Endodermal cell (in vitro differentiated cells): ENCODE data around the gene OR10D3. TPM values are rescaled to one million over a fixed set of nuclear protein-coding genes. Genes with fewer than 3 reads are reported as not detected.
"Not testable (repeated sequence)": the region's sequence is repeated elsewhere in the genome, so short reads cannot be mapped to it uniquely, and the experiment has no call there.

Experiments
- DNase-seq: peaks from one replicate; pipeline ENCODE4 v3.0.0-alpha.2; 2017
- H3K27ac ChIP-seq: 2 replicates; pipeline ENCODE4 v1.5.1; 2013; ENCODE audit warnings: mild to moderate bottlenecking, low read depth, low read length, moderate library complexity
- H3K27me3 ChIP-seq: 2 replicates; pipeline ENCODE4 v1.6.1; 2013; ENCODE audit warnings: mild to moderate bottlenecking, low read length, moderate library complexity; ENCODE audit not compliant: insufficient read depth, control insufficient read depth, poor library complexity, severe bottlenecking
- H3K36me3 ChIP-seq: 2 replicates; pipeline ENCODE4 v1.7.0; 2013; ENCODE audit warnings: mild to moderate bottlenecking, low read length, moderate library complexity; ENCODE audit not compliant: control insufficient read depth, insufficient read depth
- H3K4me1 ChIP-seq: one replicate; pipeline ENCODE4 v1.7.0; 2013; ENCODE audit warnings: low read length; ENCODE audit not compliant: control insufficient read depth, insufficient read depth
- H3K4me3 ChIP-seq: 2 replicates; pipeline ENCODE4 v1.5.1; 2013; ENCODE audit warnings: mild to moderate bottlenecking, low read length, moderate library complexity
- H3K9ac ChIP-seq: 2 replicates; pipeline ENCODE4 v1.6.1; 2013; ENCODE audit warnings: mild to moderate bottlenecking, low read length, moderate library complexity; ENCODE audit not compliant: poor library complexity, severe bottlenecking; ENCODE audit errors: extremely low read depth
- H3K9me3 ChIP-seq: 2 replicates; pipeline ENCODE4 v1.6.1; 2013; ENCODE audit warnings: mild to moderate bottlenecking, low read length, moderate library complexity; ENCODE audit not compliant: control insufficient read depth
- H3K27ac Mint-ChIP-seq: 2 replicates; pipeline ENCODE4 v1.8.0; 2020; ENCODE audit warnings: mixed read lengths
- H3K27me3 Mint-ChIP-seq: 2 replicates; pipeline ENCODE4 v1.8.0; 2021; ENCODE audit warnings: mild to moderate bottlenecking, mixed read lengths; ENCODE audit not compliant: insufficient read depth
- H3K36me3 Mint-ChIP-seq: 2 replicates; pipeline ENCODE4 v1.8.0; 2020; ENCODE audit warnings: low read depth, mixed read lengths
- H3K4me1 Mint-ChIP-seq: 2 replicates; pipeline ENCODE4 v1.8.0; 2020; ENCODE audit warnings: mixed read lengths
- H3K4me3 Mint-ChIP-seq: 2 replicates; pipeline ENCODE4 v1.8.0; 2020; ENCODE audit warnings: mild to moderate bottlenecking, moderate library complexity, mixed read lengths
- H3K9me3 Mint-ChIP-seq: 2 replicates; pipeline ENCODE4 v1.8.0; 2020; ENCODE audit warnings: mild to moderate bottlenecking, mixed read lengths
- WGBS, 2 experiments: methylation state at CpG; one replicate each; pipeline versions ENCODE4 v1.1.5 to v1.1.7; 2013; ENCODE audit warnings: missing lambda C conversion rate in 2 of 2, mixed read lengths in 1 of 2; ENCODE audit not compliant: insufficient coverage in 1 of 2, insufficient read length in 1 of 2; 5-methylcytosine and 5-hydroxymethylcytosine counted together
- total RNA-seq, 2 donors: library from RNA; stranded (reverse); fragmentation: NEBNext Ultra II Directional in 1 of 2; extraction: Animal tissue kit (Norgen Biotek cat#: 25700) in 1 of 2; gene quantifications; 2 replicates in 1 of 2; 3 replicates in 1 of 2; pipeline ENCODE4 v1.2.1, GENCODE V29; 2021
- TF ChIP-seq, protein P1 (sequence below): fragments of 200-600 bp; sonication (generic); conservative IDR thresholded peaks from 2 replicates; pipeline ENCODE4 v1.5.0; 2021; ENCODE audit warnings: antibody characterized with exemption, mild to moderate bottlenecking

OR10D3 gene
- total RNA-seq, 2 donors from 2014 or later, result 0.37 TPM; not detected in 1

DNA sequence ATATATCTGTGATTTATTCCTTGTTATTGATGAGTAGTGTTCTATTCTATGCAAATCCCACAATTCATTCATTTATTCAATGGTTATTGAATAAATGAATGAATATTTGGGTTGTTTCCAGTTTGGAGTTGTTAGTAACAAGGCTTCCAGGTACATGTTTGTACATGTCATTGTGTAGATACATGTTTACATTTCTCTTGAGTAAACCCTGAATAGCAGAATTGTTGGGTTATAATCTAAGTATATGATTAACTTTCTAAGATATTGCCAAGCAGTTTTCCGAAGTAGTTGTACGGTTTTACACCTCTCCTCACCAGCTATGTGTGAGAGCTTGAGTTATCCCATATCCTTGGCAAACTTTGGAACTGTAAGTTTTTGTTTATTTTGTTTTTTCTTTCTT, 39.3 kb downstream of the OR10D3 start:
- no peaks in the 10 kb centered on the region for H3K36me3 ChIP-seq
- H3K9me3 Mint-ChIP-seq, result no peaks in the 10 kb centered on the region
- TF ChIP-seq, protein P1, sequence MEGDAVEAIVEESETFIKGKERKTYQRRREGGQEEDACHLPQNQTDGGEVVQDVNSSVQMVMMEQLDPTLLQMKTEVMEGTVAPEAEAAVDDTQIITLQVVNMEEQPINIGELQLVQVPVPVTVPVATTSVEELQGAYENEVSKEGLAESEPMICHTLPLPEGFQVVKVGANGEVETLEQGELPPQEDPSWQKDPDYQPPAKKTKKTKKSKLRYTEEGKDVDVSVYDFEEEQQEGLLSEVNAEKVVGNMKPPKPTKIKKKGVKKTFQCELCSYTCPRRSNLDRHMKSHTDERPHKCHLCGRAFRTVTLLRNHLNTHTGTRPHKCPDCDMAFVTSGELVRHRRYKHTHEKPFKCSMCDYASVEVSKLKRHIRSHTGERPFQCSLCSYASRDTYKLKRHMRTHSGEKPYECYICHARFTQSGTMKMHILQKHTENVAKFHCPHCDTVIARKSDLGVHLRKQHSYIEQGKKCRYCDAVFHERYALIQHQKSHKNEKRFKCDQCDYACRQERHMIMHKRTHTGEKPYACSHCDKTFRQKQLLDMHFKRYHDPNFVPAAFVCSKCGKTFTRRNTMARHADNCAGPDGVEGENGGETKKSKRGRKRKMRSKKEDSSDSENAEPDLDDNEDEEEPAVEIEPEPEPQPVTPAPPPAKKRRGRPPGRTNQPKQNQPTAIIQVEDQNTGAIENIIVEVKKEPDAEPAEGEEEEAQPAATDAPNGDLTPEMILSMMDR, result no peak
- H3K27ac ChIP-seq, result no peak overlapping the region
- no peaks in the 10 kb centered on the region for H3K9me3 ChIP-seq
- H3K36me3 Mint-ChIP-seq, result no peaks in the 10 kb centered on the region
- no peak overlapping the region for H3K9ac ChIP-seq
- no peaks in the 10 kb centered on the region for H3K27me3 Mint-ChIP-seq
- DNase-seq, result no peak
- 100% methylated on average over 2 of the region's 2 CpGs; no CpG with 5 or more reads in 1 of the 2 experiments for WGBS, 2 experiments
- no peak overlapping the region for H3K4me3 Mint-ChIP-seq
- H3K27ac Mint-ChIP-seq, result no peak overlapping the region
- no peak overlapping the region for H3K4me3 ChIP-seq
- H3K4me1 ChIP-seq, result no peaks in the 10 kb centered on the region
- peaks cover 6% of the 10 kb centered on the region for H3K4me1 Mint-ChIP-seq
- H3K27me3 ChIP-seq, result no peaks in the 10 kb centered on the region

GRCh38 chr11:124224618-124225423, 41.7 kb downstream of the OR10D3 start:
- not testable (repeated sequence) for H3K4me1 ChIP-seq, H3K9me3 Mint-ChIP-seq, H3K36me3 ChIP-seq, H3K27ac Mint-ChIP-seq, H3K36me3 Mint-ChIP-seq, H3K27me3 Mint-ChIP-seq, H3K9ac ChIP-seq, H3K27ac ChIP-seq, H3K4me3 ChIP-seq, H3K4me3 Mint-ChIP-seq, H3K4me1 Mint-ChIP-seq, H3K27me3 ChIP-seq, H3K9me3 ChIP-seq, DNase-seq
- WGBS, 2 experiments, result 82 to 90% methylated on average over 4 to 9 of the region's 9 CpGs

DNA sequence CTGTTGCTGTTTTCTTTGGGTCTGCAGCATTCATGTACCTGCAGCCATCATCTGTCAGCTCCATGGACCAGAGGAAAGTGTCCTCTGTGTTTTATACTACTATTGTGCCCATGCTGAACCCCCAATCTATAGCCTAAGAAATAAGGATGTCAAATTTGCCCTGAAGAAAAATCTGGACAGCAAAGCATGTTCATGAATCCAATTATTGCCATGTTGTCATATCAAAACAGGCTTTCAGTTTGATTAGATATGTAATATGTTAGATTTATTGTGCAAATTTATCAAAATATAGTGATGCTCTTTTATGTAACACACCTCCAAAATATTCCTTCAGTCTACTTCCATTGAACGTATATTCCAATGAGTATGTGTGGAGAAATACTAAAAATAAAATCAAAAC, 42.3 kb downstream of the OR10D3 start:
- no peak overlapping the region for H3K4me3 Mint-ChIP-seq
- Histone ChIP-seq H3K4me3 (no peak overlapping the region), H3K36me3 (no peaks in the 10 kb centered on the region), H3K27me3 (no peaks in the 10 kb centered on the region), H3K4me1 (no peaks in the 10 kb centered on the region), H3K9me3 (no peaks in the 10 kb centered on the region), H3K27ac (no peak overlapping the region), H3K9ac (no peak overlapping the region)
- H3K27ac Mint-ChIP-seq, result no peak overlapping the region
- no CpG with 5 or more reads among the region's 1 CpG for WGBS, 2 experiments
- H3K9me3 Mint-ChIP-seq, result no peaks in the 10 kb centered on the region
- TF ChIP-seq, protein P1, result no peak
- no peak for DNase-seq
- H3K4me1 Mint-ChIP-seq, result peaks cover 2% of the 10 kb centered on the region
- H3K36me3 Mint-ChIP-seq, result no peaks in the 10 kb centered on the region
- no peaks in the 10 kb centered on the region for H3K27me3 Mint-ChIP-seq
